ENCODE measurements around the gene CHN1.

CHN1 gene

GRCh38 chr2:175010848-175011254, 5.7 kb upstream of the CHN1 start:
- DNase-seq (ENCODE audit: low read depth in 2 of 2) = no peak

GRCh38 chr2:175009917-175010621, 4.9 kb upstream of the CHN1 start:
- no peak for DNase-seq (ENCODE audit: low read depth in 2 of 2)

GRCh38 chr2:175008801-175009495, 3.8 kb upstream of the CHN1 start:
- DNase-seq (ENCODE audit: low read depth in 2 of 2) = no peak

GRCh38 chr2:175008009-175008408, 2.8 kb upstream of the CHN1 start:
- DNase-seq (ENCODE audit: low read depth in 2 of 2) = no peak

- no peak for DNase-seq (ENCODE audit: low read depth in 2 of 2)
Observed at GRCh38 chr2:175007510-175007909, 2.3 kb upstream of the CHN1 start.

- no peak for DNase-seq (ENCODE audit: low read depth in 2 of 2)
Observed at GRCh38 chr2:175006281-175006680, 1.1 kb upstream of the CHN1 start.

GRCh38 chr2:175005733-175006264, 618 bp upstream of the CHN1 start:
- no peak for DNase-seq (ENCODE audit: low read depth in 2 of 2)

GRCh38 chr2:175004730-175004979, 526 bp downstream of the CHN1 start:
- no peak for DNase-seq (ENCODE audit: low read depth in 2 of 2)

- DNase-seq (ENCODE audit: low read depth in 2 of 2) = no peak
Observed at GRCh38 chr2:175003875-175004729, 1.1 kb downstream of the CHN1 start.

- no peak for DNase-seq (ENCODE audit: low read depth in 2 of 2)
Observed at GRCh38 chr2:175002547-175003274, 2.5 kb downstream of the CHN1 start.

- no peak for DNase-seq (ENCODE audit: low read depth in 2 of 2)
Observed at GRCh38 chr2:175001566-175001965, 3.6 kb downstream of the CHN1 start.

GRCh38 chr2:174997110-174997509, 8.1 kb downstream of the CHN1 start:
- DNase-seq (ENCODE audit: low read depth in 2 of 2) = no peak

- no peak for DNase-seq (ENCODE audit: low read depth in 2 of 2)
Observed at GRCh38 chr2:174996622-174997021, 8.6 kb downstream of the CHN1 start.

GRCh38 chr2:174994381-174994780, 10.8 kb downstream of the CHN1 start:
- no peak for DNase-seq (ENCODE audit: low read depth in 2 of 2)

GRCh38 chr2:174992886-174993285, 12.3 kb downstream of the CHN1 start:
- no peak for DNase-seq (ENCODE audit: low read depth in 2 of 2)

- no peak for DNase-seq (ENCODE audit: low read depth in 2 of 2)
Observed at GRCh38 chr2:174985614-174986013, 19.6 kb downstream of the CHN1 start.

- no peak for DNase-seq (ENCODE audit: low read depth in 2 of 2)
Observed at GRCh38 chr2:174984561-174984960, 20.6 kb downstream of the CHN1 start.

GRCh38 chr2:174981331-174981730, 23.9 kb downstream of the CHN1 start:
- DNase-seq (ENCODE audit: low read depth in 2 of 2) = no peak

- no peak for DNase-seq (ENCODE audit: low read depth in 2 of 2)
Observed at GRCh38 chr2:174979996-174980395, 25.2 kb downstream of the CHN1 start.

GRCh38 chr2:174977364-174977763, 27.8 kb downstream of the CHN1 start:
- DNase-seq (ENCODE audit: low read depth in 2 of 2) = no peak

- no peak for DNase-seq (ENCODE audit: low read depth in 2 of 2)
Observed at GRCh38 chr2:174974131-174974530, 31.1 kb downstream of the CHN1 start.

- DNase-seq (ENCODE audit: low read depth in 2 of 2) = no peak
Observed at GRCh38 chr2:174972924-174973323, 32.3 kb downstream of the CHN1 start.

Data from stimulated activated CD4-positive, alpha-beta T cell treated with anti-CD3 and anti-CD28 coated beads, Interleukin-12 subunit alpha, Interleukin-12 subunit beta, amount 100 ng/mL, for 24 hours (primary cell).